Endothelial cell of umbilical vein (primary cell): ENCODE measurements around the gene STIM1. TPM values are rescaled to one million over a fixed set of nuclear protein-coding genes. Genes with fewer than 3 reads are reported as not detected.

Source experiments
- BruUV-seq: library from RNA; stranded (reverse); fragments of 400-500 nt; replicated peaks from 2 replicates; lab custom pipeline; 2021; lab: Mats Ljungman, UMichigan
- CTCF ChIA-PET: fragments of 300-600, 350-600 bp; sonication (Branson Sonifier 250); formaldehyde crosslinking; loops from one replicate; lab custom pipeline; 2021; ENCODE audit warnings: antibody characterized with exemption, inconsistent platforms; lab: Charles Lee
- POLR2A ChIA-PET: fragments of 300-600, 350-600 bp; sonication (Branson Sonifier 250); formaldehyde crosslinking; loops from one replicate; lab custom pipeline; 2021; ENCODE audit warnings: antibody characterized with exemption, inconsistent platforms; lab: Charles Lee
- DNase-seq: peaks from one replicate; pipeline ENCODE4 v3.0.0-alpha.2; 2011; ENCODE audit warnings: low read depth, low spot score
- FAIRE-seq: peaks from 2 replicates; lab custom pipeline; 2011; peaks lifted over from hg19 to GRCh38; lab: Jason Lieb, UNC
- H2AFZ ChIP-seq: 2 replicates; pipeline ENCODE4 v1.6.0; 2012; ENCODE audit warnings: low read depth, low read length, control low read depth, inconsistent platforms
- H3K27ac ChIP-seq: 2 replicates; pipeline ENCODE4 v1.5.1; 2011; ENCODE audit warnings: low read depth, mild to moderate bottlenecking, control low read depth, low read length, moderate library complexity; ENCODE audit not compliant: insufficient read depth
- H3K27me3 ChIP-seq, 2 experiments: 2 replicates each; pipeline versions ENCODE4 v1.6.0 to v1.6.1; 2011; ENCODE audit warnings: low read length in 2 of 2, mixed read lengths in 1 of 2; ENCODE audit not compliant: control insufficient read depth in 2 of 2, insufficient read depth in 2 of 2
- H3K36me3 ChIP-seq, 2 experiments: 2 replicates in 1 of 2; 3 replicates in 1 of 2; pipeline ENCODE4 v1.5.1; 2011; ENCODE audit warnings: low read length in 2 of 2, mild to moderate bottlenecking in 1 of 2, moderate library complexity in 1 of 2; ENCODE audit not compliant: control insufficient read depth in 2 of 2, insufficient read depth in 2 of 2; ENCODE audit errors: extremely low read depth in 1 of 2
- H3K4me1 ChIP-seq: 3 replicates; pipeline ENCODE4 v1.5.1; 2011; ENCODE audit warnings: mild to moderate bottlenecking, low read length; ENCODE audit not compliant: control insufficient read depth, insufficient read depth; ENCODE audit errors: extremely low read depth
- H3K4me2 ChIP-seq: 2 replicates; pipeline ENCODE4 v1.6.1; 2011; ENCODE audit warnings: low read length, control low read depth, mixed read lengths; ENCODE audit not compliant: insufficient read depth
- H3K4me3 ChIP-seq, 3 experiments: fragments of 200-600 bp in 1 of 3; sonication (generic), shearing (Covaris generic) in 1 of 3; replicated peaks in 1 of 3; 2 replicates each; pipeline ENCODE4 v1.5.1; 2011 to 2016; ENCODE audit warnings: control low read depth in 3 of 3, low read length in 3 of 3, mild to moderate bottlenecking in 2 of 3, inconsistent platforms in 1 of 3, low read depth in 1 of 3, moderate library complexity in 1 of 3; ENCODE audit not compliant: insufficient read depth in 1 of 3
- H3K79me2 ChIP-seq: 2 replicates; pipeline ENCODE4 v1.6.0; 2012; ENCODE audit warnings: low read length, inconsistent platforms; ENCODE audit not compliant: control insufficient read depth, insufficient read depth
- H3K9ac ChIP-seq: replicated peaks from 2 replicates; pipeline ENCODE3; 2011; ENCODE audit warnings: low read length, control low read depth; ENCODE audit not compliant: insufficient read depth; ENCODE audit errors: extremely low read depth
- H3K9me1 ChIP-seq: replicated peaks from 3 replicates; pipeline ENCODE4 v1.6.0; 2011; ENCODE audit warnings: mild to moderate bottlenecking, low read length; ENCODE audit not compliant: control insufficient read depth, insufficient read depth; ENCODE audit errors: extremely low read depth
- H3K9me3 ChIP-seq: replicated peaks from 2 replicates; pipeline ENCODE4 v1.5.1; 2012; ENCODE audit warnings: low read length, inconsistent platforms; ENCODE audit not compliant: control insufficient read depth, insufficient read depth
- H4K20me1 ChIP-seq: replicated peaks from 2 replicates; pipeline ENCODE3; 2011; ENCODE audit warnings: mild to moderate bottlenecking, low read length; ENCODE audit not compliant: control insufficient read depth, insufficient read depth; ENCODE audit errors: extremely low read depth
- CTCF ChIP-seq, 2 donors: IDR thresholded peaks; 1 replicate in 1 of 2; 2 replicates in 1 of 2; pipeline ENCODE4 v1.5.1; 2011; ENCODE audit warnings: low read length in 2 of 2, mild to moderate bottlenecking in 2 of 2, moderate library complexity in 2 of 2, control low read depth in 1 of 2, inconsistent platforms in 1 of 2, low read depth in 1 of 2; ENCODE audit not compliant: insufficient read depth in 1 of 2; ENCODE audit errors: extremely low read depth in 1 of 2
- FOS ChIP-seq: IDR thresholded peaks from 2 replicates; pipeline ENCODE4 v1.6.1; 2011; ENCODE audit warnings: mild to moderate bottlenecking, low read length, moderate library complexity, borderline replicate concordance; ENCODE audit not compliant: insufficient read depth
- GATA2 ChIP-seq: IDR thresholded peaks from 2 replicates; pipeline ENCODE4 v1.7.0; 2011; ENCODE audit warnings: low read depth, mild to moderate bottlenecking, moderate library complexity, mixed read lengths, low read length; ENCODE audit not compliant: insufficient read length, insufficient read depth
- MAX ChIP-seq: IDR thresholded peaks from 2 replicates; pipeline ENCODE4 v1.6.1; 2011; ENCODE audit not compliant: insufficient read depth, insufficient read length
- POLR2A ChIP-seq: IDR thresholded peaks from 2 replicates; pipeline ENCODE4 v1.6.1; 2012; ENCODE audit warnings: low read depth, mild to moderate bottlenecking, control low read depth, low read length
- dilution Hi-C: fragments of 300-500 bp; cut with MboI; formaldehyde crosslinking; loops from one replicate; pipeline ENCODE4 v1.15.0; 2019; ENCODE audit warnings: low sequenced_read_pairs; ENCODE audit not compliant: extremely low pct_ligation_motif_present
- intact Hi-C: fragments of 100-400 bp; cut with micrococcal nuclease; formaldehyde crosslinking; loops from one replicate; pipeline ENCODE4 v1.10.0; 2022
- polyA plus RNA-seq, 4 experiments: library from polyadenylated mRNA; depleted of rRNA in 3 of 4; stranded (reverse) in 3 of 4; unstranded in 1 of 4; fragments of >200 nt; gene quantifications; 2 replicates each; pipeline versions ENCODE4 v1.2.1 to v1.2.3, GENCODE V29; 2011 to 2012; ENCODE audit warnings: missing spikeins in 1 of 4
- total RNA-seq: library from RNA; stranded (reverse); gene quantifications from 2 replicates; pipeline ENCODE4 v1.2.3, GENCODE V29; 2021

STIM1 gene
- total and polyA plus RNA-seq, 2 donors (not counting 3 experiments of a cell fraction or from before 2014, with no cell fraction given), result 32.7 to 33.4 TPM

GRCh38 chr11:3808861-3809623 is 46.4 kb upstream of the STIM1 start:
- H3K27me3 ChIP-seq, result no peaks in the 10 kb centered on the region
- H3K79me2 ChIP-seq, result no peaks in the 10 kb centered on the region
- peak overlapping the region; percentile 99 for H2AFZ ChIP-seq
- dilution Hi-C loops, result no loop called here
- H3K9me3 ChIP-seq, result no peaks in the 10 kb centered on the region
- no peaks in the 10 kb centered on the region for H4K20me1 ChIP-seq
- no peak overlapping the region for H3K27ac ChIP-seq
- H3K4me1 ChIP-seq, result peaks cover 10% of the 10 kb centered on the region
- DNase-seq, result peak; percentile 60
- ChIA-PET POLR2A (no interaction called here), CTCF (interaction anchor here (1.1 to 4.4 kb wide), 15 partner anchors 10 to 264 kb away, joined by 3 to 48 read pairs (median 13); partner anchors contain the start of genes NUP98, RHOG and STIM1)
- no peaks in the 10 kb centered on the region for H3K9me1 ChIP-seq
- no peak overlapping the region for H3K9ac ChIP-seq
- TF ChIP-seq POLR2A, result no peak
- TF ChIP-seq CTCF (IDR thresholded peaks at IDR 0.05; ENCODE audit: extremely low read depth in 1 of 2, insufficient read depth in 1 of 2, low read depth in 1 of 2, low read length in 2 of 2), result peak; percentile 23 to 32
- H3K4me2 ChIP-seq, result peak overlapping the region; percentile 97
- no peaks in the 10 kb centered on the region for H3K36me3 ChIP-seq
- peak; percentile 72 for FAIRE-seq
- H3K4me3 ChIP-seq, result peak overlapping the region; percentile 62 to 93 (median 91)
- BruUV-seq, result no TSS peak
- intact Hi-C loops, result loop anchor here (1.0 to 2.0 kb wide), 3 partner anchors 12 to 32 kb away; partner anchors contain the start of gene NUP98

- dilution Hi-C loops (no loop called here), intact Hi-C loops (loop anchor here (2.0 kb wide), 1 partner anchor 27 kb away; no protein-coding TSS in a partner anchor)
- Histone ChIP-seq H3K9ac (no peak overlapping the region), H3K4me1 (peaks cover 7% of the 10 kb centered on the region), H3K4me2 (no peak overlapping the region), H3K9me3 (no peaks in the 10 kb centered on the region), H4K20me1 (no peaks in the 10 kb centered on the region), H2AFZ (no peak overlapping the region), H3K9me1 (no peaks in the 10 kb centered on the region), H3K27me3 (no peaks in the 10 kb centered on the region), H3K27ac (no peak overlapping the region), H3K79me2 (no peaks in the 10 kb centered on the region), H3K36me3 (no peaks in the 10 kb centered on the region), H3K4me3 (no peak overlapping the region)
- ChIA-PET CTCF (interaction anchor here (1.1 to 4.4 kb wide), 8 partner anchors 10 to 263 kb away, joined by 5 to 48 read pairs (median 18); partner anchors contain the start of genes NUP98, RHOG and STIM1), POLR2A (no interaction called here)
- DNase-seq, result no peak
- no peak for TF ChIP-seq MAX
- TF ChIP-seq FOS, result no peak
- TF ChIP-seq GATA2, result no peak
- TF ChIP-seq POLR2A, result no peak
- TF ChIP-seq CTCF (IDR thresholded peaks at IDR 0.05; ENCODE audit: extremely low read depth in 1 of 2, insufficient read depth in 1 of 2, low read depth in 1 of 2, low read length in 2 of 2), result no peak
- FAIRE-seq, result no peak
- BruUV-seq, result no TSS peak
Observed at GRCh38 chr11:3809624-3809928, 45.9 kb upstream of the STIM1 start.
